GM12874 (cell line): ENCODE results near the gene STPG1.

Experiments
- CTCF ChIP-seq: IDR thresholded peaks from 2 replicates; pipeline ENCODE4 v1.5.1; 2011; ENCODE audit warnings: low read depth, mild to moderate bottlenecking, control low read depth, low read length, moderate library complexity; ENCODE audit not compliant: insufficient read depth

STPG1 gene

GRCh38 chr1:24450857-24451397 lies 37.3 kb upstream of the STPG1 start:
- TF ChIP-seq CTCF: no peak

DNA sequence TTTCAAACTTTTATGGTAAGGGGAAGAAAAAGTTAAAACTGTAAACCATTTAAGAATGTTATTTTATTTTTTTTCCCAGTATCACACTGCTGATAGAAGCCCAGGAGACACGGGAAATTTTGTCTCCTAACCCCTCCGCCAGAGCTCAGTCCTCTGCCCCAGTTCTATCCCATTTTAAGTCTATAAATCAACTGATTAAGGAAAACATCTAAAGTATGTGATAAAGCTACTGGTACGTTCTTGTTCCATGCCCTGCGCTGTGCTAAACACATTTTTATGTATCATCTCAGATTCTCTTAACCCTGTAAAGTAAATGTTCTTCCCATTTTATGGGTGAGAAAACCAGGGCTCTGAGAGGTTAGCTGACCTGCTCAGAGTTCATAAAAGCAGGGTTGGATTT lies 36.7 kb upstream of the STPG1 start:
- TF ChIP-seq CTCF: no peak

GRCh38 chr1:24443241-24443656 lies 29.7 kb upstream of the STPG1 start:
- TF ChIP-seq CTCF: no peak

DNA sequence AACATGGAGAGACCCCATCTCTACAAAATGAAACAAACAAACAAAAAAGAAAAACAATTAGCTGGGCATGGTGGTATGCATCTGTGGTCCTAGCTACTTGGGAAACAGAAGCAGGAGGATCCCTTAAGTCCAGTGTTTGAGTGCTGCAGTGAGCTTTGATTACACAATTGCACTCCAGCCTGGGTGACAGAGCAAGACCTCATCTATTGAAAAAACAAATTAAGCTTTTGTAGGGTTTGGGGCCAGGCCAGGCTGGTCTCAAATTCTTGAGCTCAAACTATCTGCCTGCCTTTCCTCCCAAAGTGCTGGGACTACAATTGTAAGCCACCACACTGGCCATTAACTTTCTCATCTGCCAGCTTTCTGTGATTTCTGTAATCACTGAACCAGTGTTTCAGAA lies 29.2 kb upstream of the STPG1 start:
- no peak for TF ChIP-seq CTCF

DNA sequence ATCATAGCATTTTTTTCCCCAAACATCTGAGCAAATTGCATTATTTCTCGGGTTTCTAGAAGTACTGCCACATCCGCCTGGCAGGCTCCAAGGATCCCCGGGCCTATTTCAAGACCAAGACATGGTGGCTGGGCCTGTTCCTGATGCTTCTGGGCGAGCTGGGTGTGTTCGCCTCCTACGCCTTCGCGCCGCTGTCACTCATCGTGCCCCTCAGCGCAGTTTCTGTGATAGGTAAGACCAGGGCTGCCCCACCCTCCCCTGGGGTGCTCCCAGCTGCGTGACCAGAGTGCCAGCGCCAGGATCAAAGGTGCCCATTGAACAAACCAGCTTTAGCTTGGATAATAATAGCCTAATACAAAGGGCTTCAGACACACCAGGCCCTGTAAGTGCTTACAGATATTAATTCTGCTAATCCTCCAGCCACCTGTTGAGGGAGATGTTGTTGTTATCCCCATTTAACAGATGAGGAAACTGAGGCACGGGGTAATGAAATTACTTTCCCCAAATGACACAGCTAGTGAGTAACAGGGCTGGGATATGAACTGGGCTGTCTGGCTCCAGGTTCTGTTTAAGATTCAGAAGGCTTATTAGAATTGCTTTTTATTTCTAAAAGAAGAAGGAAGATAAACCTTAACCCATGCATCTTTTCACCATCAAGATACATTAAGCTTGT lies 28.6 kb upstream of the STPG1 start:
- TF ChIP-seq CTCF: no peak

DNA sequence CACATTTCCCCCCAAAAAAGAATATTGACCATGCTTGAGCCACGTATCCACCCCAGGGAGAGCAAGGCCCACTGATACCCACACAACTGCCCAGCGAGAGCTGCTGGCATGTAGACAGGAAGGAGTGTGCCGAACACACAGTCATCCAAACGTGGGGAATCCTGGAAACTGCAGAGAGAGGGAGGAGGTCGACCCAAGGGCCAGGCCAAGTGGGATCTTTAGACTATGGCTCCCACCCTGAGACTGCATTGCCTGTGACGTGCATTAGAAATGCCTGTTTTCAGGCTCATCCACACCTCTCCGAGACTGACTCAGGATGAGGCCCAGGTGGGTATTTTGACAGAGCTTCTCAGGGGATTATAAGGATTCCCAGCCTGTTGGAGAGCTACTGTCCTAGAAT lies 27.9 kb upstream of the STPG1 start:
- no peak for TF ChIP-seq CTCF

- no peak for TF ChIP-seq CTCF
Observed at GRCh38 chr1:24440436-24440835, 26.9 kb upstream of the STPG1 start.
